ENCODE results near the gene DRD1. TPM values are rescaled to one million over a fixed set of nuclear protein-coding genes. Genes with fewer than 3 reads are reported as not detected.
"Not testable (repeated sequence)": the region's sequence is repeated elsewhere in the genome, so short reads cannot be mapped to it uniquely, and the experiment has no call there.

Gene DRD1
- total RNA-seq, 1 experiment from 2014 or later = 0.54 TPM

DNA sequence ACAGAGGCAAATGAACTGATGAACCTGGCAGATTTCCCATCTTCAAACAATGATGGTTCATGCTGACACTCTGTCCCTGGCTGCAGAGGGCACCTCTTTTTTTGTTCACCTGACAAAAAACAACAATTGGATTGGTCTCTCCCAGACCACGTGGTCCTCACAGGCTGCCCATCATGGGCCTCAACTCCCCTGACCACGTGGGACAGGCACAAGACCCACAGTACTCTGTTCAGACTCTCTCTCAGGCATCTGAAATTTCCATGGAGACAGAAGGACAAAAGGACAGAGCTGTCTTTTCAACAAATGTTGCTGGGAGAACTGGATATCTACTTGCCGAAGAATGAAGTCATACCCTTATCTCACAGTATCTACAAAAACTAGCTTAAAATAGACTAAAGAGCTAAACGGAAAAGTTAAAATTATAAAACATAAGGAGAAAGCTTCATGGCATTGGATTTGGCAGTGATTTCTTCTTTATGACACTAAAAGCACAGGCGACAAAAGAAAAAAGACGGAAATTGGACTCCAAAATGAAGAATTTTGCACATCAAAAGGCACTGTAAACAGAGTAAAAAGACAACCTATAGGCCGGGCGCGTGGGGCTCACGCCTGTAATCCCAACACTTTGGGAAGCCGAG, 12.2 kb upstream of the DRD1 start:
- Histone ChIP-seq H3K27me3 (ENCODE audit: insufficient read depth, low read length) (peaks cover 10% of the 10 kb centered on the region; the same call in 1 of the 2 replicates), H3K36me3 (ENCODE audit: control insufficient read depth in 1 of 2, insufficient read depth in 2 of 2, low read length in 2 of 2) (no peaks in the 10 kb centered on the region), H3K79me2 (ENCODE audit: insufficient read depth, low read length) (no peaks in the 10 kb centered on the region), H3K4me3 (replicated peaks in 1 of 2; ENCODE audit: low read depth in 1 of 2, low read length in 2 of 2) (no peak overlapping the region), H3K27ac (ENCODE audit: low read depth, low read length) (no peak overlapping the region), H3K9ac (ENCODE audit: low read length) (no peak overlapping the region), H2AFZ (ENCODE audit: low read depth, low read length, poor library complexity, severe bottlenecking) (no peak overlapping the region), H3K9me2 (ENCODE audit: insufficient read depth) (no peaks in the 10 kb centered on the region), H3K4me1 (ENCODE audit: control insufficient read depth in 1 of 2, insufficient read depth in 2 of 2, low read length in 2 of 2) (no peaks in the 10 kb centered on the region), H3K4me2 (ENCODE audit: low read length) (no peak overlapping the region), H3K9me3 (ENCODE audit: control insufficient read depth in 1 of 2, insufficient read depth in 1 of 2, low read depth in 1 of 2, low read length in 2 of 2) (no peaks in the 10 kb centered on the region), H4K20me1 (ENCODE audit: insufficient read depth) (no peaks in the 10 kb centered on the region)
- ChIA-PET POLR2A (no interaction called here), CTCF (no interaction called here), RAD21 (ENCODE audit: low non-redundant PET in 1 of 2, low total read pairs in 2 of 2, uncharacterized antibody in 2 of 2, unreplicated experiment in 2 of 2) (no interaction called here)
- no peak for ATAC-seq
- no peak for DNase-seq (ENCODE audit: low read depth, low spot score)
- BruUV-seq (replicated peaks) = no TSS peak
- intact Hi-C loops (cut with micrococcal nuclease) = no loop called here
- TF ChIP-seq ZNF274 (IDR thresholded peaks at IDR 0.05; ENCODE audit: low read depth, low read length) = no peak
- TF ChIP-seq, protein P1, sequence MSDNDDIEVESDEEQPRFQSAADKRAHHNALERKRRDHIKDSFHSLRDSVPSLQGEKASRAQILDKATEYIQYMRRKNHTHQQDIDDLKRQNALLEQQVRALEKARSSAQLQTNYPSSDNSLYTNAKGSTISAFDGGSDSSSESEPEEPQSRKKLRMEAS (IDR thresholded peaks at IDR 0.05) = 0 out of 2 replicates have a peak, but pooled peaks have one; percentile 34

DNA sequence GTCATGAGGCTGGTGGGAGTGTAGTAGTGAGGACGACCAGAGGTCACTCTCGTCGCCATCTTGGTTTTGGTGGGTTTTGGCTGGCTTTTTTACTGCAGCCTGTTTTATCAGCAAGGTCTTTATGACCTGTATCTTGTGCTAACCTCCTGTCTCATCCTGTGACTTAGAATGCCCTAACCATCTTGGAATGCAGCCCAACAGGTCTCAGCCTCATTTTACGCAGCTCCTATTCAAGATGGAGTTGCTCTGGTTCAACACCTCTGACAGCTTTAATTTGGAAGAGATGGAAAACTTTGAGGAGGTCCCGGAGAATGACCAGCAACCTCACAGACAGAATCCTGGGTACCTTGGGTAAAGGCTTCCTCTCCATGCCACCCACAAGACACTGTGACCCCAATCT, 10.4 kb upstream of the DRD1 start:
- H2AFZ ChIP-seq (ENCODE audit: low read depth, low read length, poor library complexity, severe bottlenecking); ATAC-seq; BruUV-seq (replicated peaks); H3K27ac ChIP-seq (ENCODE audit: low read depth, low read length); H4K20me1 ChIP-seq (ENCODE audit: insufficient read depth); intact Hi-C loops (cut with micrococcal nuclease); H3K79me2 ChIP-seq (ENCODE audit: insufficient read depth, low read length); H3K4me2 ChIP-seq (ENCODE audit: low read length); H3K9me3 ChIP-seq (ENCODE audit: control insufficient read depth in 1 of 2, insufficient read depth in 1 of 2, low read depth in 1 of 2, low read length in 2 of 2); H3K9ac ChIP-seq (ENCODE audit: low read length); POLR2A ChIA-PET; H3K9me2 ChIP-seq (ENCODE audit: insufficient read depth); RAD21 ChIA-PET (ENCODE audit: low non-redundant PET in 1 of 2, low total read pairs in 2 of 2, uncharacterized antibody in 2 of 2, unreplicated experiment in 2 of 2); H3K36me3 ChIP-seq (ENCODE audit: control insufficient read depth in 1 of 2, insufficient read depth in 2 of 2, low read length in 2 of 2); H3K4me3 ChIP-seq (replicated peaks in 1 of 2; ENCODE audit: low read depth in 1 of 2, low read length in 2 of 2); H3K4me1 ChIP-seq (ENCODE audit: control insufficient read depth in 1 of 2, insufficient read depth in 2 of 2, low read length in 2 of 2); DNase-seq (ENCODE audit: low read depth, low spot score); CTCF ChIA-PET: not testable (repeated sequence)
- H3K27me3 ChIP-seq (ENCODE audit: insufficient read depth, low read length) = peaks cover 10% of the 10 kb centered on the region; the same call in 1 of the 2 replicates

Measured in HCT116 (cell line).